GM13976 (cell line): ENCODE measurements around the gene PDHB.

Experiments
- DNase-seq: peaks from one replicate; pipeline ENCODE4 v3.0.0; 2012; ENCODE audit warnings: low spot score
- CTCF ChIP-seq: IDR thresholded peaks from 2 replicates; pipeline ENCODE4 v1.5.1; 2012; ENCODE audit warnings: borderline replicate concordance, mild to moderate bottlenecking; ENCODE audit not compliant: insufficient read depth; ENCODE audit errors: extremely low read depth, missing control alignments, control extremely low read depth
- in situ Hi-C: fragments of 300-500 bp; cut with MboI; formaldehyde crosslinking; loops from one replicate; pipeline ENCODE4 v1.12.0; 2022; ENCODE audit warnings: low sequenced_read_pairs, mixed read lengths, inconsistent platforms; ENCODE audit not compliant: unreplicated experiment

PDHB gene

DNA sequence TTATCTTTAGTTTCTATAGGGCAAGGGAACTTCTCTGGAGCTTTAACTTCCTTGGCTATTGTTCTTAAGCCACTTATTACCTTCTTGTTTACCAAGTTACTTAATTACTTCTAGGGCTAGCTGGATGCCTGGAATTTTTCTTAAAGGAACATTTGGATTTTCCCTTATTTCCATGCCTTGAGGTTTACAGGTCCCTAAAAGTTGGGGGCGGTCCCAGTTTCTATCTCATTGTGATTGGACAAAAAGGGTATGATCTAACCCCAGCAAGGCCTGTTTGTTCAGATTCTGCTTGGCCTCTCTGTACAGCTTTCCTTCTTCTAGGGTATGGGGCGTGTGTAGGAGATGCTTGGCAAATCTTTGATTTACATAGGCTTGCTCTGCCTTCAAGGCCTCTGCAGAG is 17.4 kb downstream of the PDHB start:
- TF ChIP-seq CTCF, result no peak
- in situ Hi-C loops, result no loop called here
- DNase-seq, result no peak

- peak; percentile 60 for TF ChIP-seq CTCF
- in situ Hi-C loops, result no loop called here
- peak; percentile 51 for DNase-seq
These were observed 19.0 kb downstream of the PDHB start for GRCh38 chr3:58414538-58415197.

GRCh38 chr3:58411851-58412830 is 21.5 kb downstream of the PDHB start:
- DNase-seq, result no peak
- TF ChIP-seq CTCF, result no peak
- in situ Hi-C loops, result no loop called here

DNA sequence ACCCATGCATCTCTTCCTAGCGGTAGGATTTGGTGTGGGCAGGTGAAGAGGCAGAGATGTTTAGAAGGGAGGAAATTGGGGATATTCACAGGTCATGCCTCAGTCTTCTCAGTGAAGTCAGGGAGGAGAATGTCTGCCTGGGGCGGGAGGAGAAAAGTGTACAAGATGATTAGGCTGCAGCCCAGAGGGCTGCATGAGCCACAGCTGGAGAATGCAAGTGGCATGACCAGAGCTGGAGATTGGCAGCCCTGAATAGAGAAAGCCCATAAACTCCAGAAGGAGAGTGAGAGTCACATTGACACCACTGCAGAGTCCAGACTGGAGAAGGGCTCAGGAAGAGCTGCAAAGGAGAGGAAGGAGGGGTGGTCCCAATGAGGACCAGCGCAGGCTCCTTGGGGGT is 22.6 kb downstream of the PDHB start:
- no peak for TF ChIP-seq CTCF
- in situ Hi-C loops, result no loop called here
- DNase-seq, result no peak

GRCh38 chr3:58409663-58410062 is 24.0 kb downstream of the PDHB start:
- in situ Hi-C loops, result no loop called here
- no peak for TF ChIP-seq CTCF

DNA sequence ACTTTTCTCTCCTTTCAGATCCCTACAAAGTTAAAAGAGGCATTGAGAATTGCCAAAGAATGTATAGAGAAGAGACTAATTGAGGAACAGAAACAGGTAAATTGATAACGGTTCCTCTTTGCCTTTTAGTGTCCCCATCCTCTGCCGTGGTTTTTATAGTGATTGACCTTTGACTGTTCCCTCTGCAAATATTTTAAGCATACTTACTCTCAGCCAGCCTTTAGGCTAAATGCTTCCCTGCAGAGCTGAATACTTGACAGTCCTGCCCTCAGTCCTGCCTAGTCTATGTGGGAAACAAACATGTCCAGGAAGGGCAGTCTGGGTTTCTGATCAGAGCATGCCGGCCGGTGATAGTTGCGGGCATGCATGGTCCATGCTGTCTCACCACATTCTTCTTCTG is 24.7 kb downstream of the PDHB start:
- TF ChIP-seq CTCF, result no peak
- no peak for DNase-seq
- in situ Hi-C loops, result no loop called here

More at GRCh38 chr3:58409663-58410062, 24.0 kb downstream of the PDHB start:
- DNase-seq, result no peak
